Calu3 (cell line): ENCODE data around the gene KCNH1. TPM values are rescaled to one million over a fixed set of nuclear protein-coding genes. Genes with fewer than 3 reads are reported as not detected.

Experiments
- BruUV-seq: library from RNA; stranded (reverse); fragments of 400-500 nt; replicated peaks from 2 replicates; lab custom pipeline; 2021; lab: Mats Ljungman, UMichigan
- CTCF ChIA-PET: fragments of 300-600 bp; sonication (Branson Sonifier 250); formaldehyde crosslinking; loops from one replicate; lab custom pipeline; 2022; ENCODE audit warnings: antibody characterized with exemption; lab: Charles Lee
- DNase-seq: peaks from one replicate; pipeline ENCODE4 v3.0.0; 2022
- H3K27ac Mint-ChIP-seq: one replicate; pipeline ENCODE4 v1.8.0; 2022; ENCODE audit warnings: mixed read lengths; ENCODE audit not compliant: unreplicated experiment
- H3K27me3 Mint-ChIP-seq: one replicate; pipeline ENCODE4 v1.8.0; 2022; ENCODE audit warnings: mixed read lengths; ENCODE audit not compliant: unreplicated experiment
- H3K36me3 Mint-ChIP-seq: one replicate; pipeline ENCODE4 v1.8.0; 2022; ENCODE audit warnings: mild to moderate bottlenecking, moderate library complexity, mixed read lengths; ENCODE audit not compliant: insufficient read depth, unreplicated experiment
- H3K4me1 Mint-ChIP-seq: one replicate; pipeline ENCODE4 v1.8.0; 2022; ENCODE audit warnings: mild to moderate bottlenecking, low read depth, mixed read lengths; ENCODE audit not compliant: unreplicated experiment
- H3K4me3 Mint-ChIP-seq: one replicate; pipeline ENCODE4 v1.8.0; 2022; ENCODE audit warnings: mild to moderate bottlenecking, low read depth, moderate library complexity, mixed read lengths; ENCODE audit not compliant: unreplicated experiment
- H3K9me3 Mint-ChIP-seq: one replicate; pipeline ENCODE4 v1.8.0; 2022; ENCODE audit warnings: low read depth, mixed read lengths; ENCODE audit not compliant: unreplicated experiment
- CTCF ChIP-seq: fragments of 200-600 bp; IDR thresholded peaks from one replicate; pipeline ENCODE4 v1.8.0; 2022; ENCODE audit warnings: antibody characterized with exemption; ENCODE audit not compliant: unreplicated experiment
- intact Hi-C: fragments of 100-400 bp; cut with micrococcal nuclease; formaldehyde crosslinking; loops from one replicate; pipeline ENCODE4 v1.10.0; 2022; ENCODE audit not compliant: unreplicated experiment
- total RNA-seq: library from RNA; stranded (reverse); gene quantifications from 2 replicates; pipeline ENCODE4 v1.2.3, GENCODE V29; 2022

KCNH1 gene
- total RNA-seq, 1 experiment from 2014 or later, result not detected

DNA sequence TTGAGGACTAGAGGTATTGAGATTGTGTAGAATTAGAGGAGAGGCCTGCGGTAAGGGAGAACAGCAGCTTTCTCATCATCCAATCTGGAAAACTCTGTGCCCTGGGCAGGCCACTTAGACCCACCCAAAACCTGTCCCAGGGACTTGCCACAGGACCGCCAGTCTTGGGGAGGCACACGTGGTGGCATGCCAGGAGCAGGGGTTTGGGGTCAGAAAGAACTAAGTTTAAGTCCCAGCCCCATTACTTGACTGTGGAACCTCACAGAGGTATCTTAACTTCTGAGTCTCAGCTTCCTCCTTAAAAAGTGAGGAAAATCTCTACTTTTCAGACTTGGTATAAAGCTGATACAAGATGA, 448.7 kb downstream of the KCNH1 start:
- H3K4me1 Mint-ChIP-seq, result no peaks in the 10 kb centered on the region
- no peak overlapping the region for H3K4me3 Mint-ChIP-seq
- no peaks in the 10 kb centered on the region for H3K9me3 Mint-ChIP-seq
- TF ChIP-seq CTCF, result no peak
- no TSS peak for BruUV-seq
- CTCF ChIA-PET, result no interaction called here
- H3K27ac Mint-ChIP-seq, result no peak overlapping the region
- H3K27me3 Mint-ChIP-seq, result peaks cover 16% of the 10 kb centered on the region
- intact Hi-C loops, result no loop called here
- no peaks in the 10 kb centered on the region for H3K36me3 Mint-ChIP-seq
- no peak for DNase-seq

- H3K27ac Mint-ChIP-seq, result no peak overlapping the region
- H3K36me3 Mint-ChIP-seq, result no peaks in the 10 kb centered on the region
- DNase-seq, result no peak
- CTCF ChIA-PET, result interaction anchor here (0.5 kb wide), 1 partner anchor 155 kb away, joined by 3 read pairs; no protein-coding TSS in a partner anchor
- no TSS peak for BruUV-seq
- intact Hi-C loops, result no loop called here
- H3K27me3 Mint-ChIP-seq, result peaks cover 16% of the 10 kb centered on the region
- TF ChIP-seq CTCF, result no peak
- no peak overlapping the region for H3K4me3 Mint-ChIP-seq
- H3K4me1 Mint-ChIP-seq, result no peaks in the 10 kb centered on the region
- no peaks in the 10 kb centered on the region for H3K9me3 Mint-ChIP-seq
Measured at GRCh38 chr1:210684466-210685294, 449.3 kb downstream of the KCNH1 start.

- intact Hi-C loops, result no loop called here
- H3K27me3 Mint-ChIP-seq, result peaks cover 16% of the 10 kb centered on the region
- no TSS peak for BruUV-seq
Measured at GRCh38 chr1:210683403-210684047, 450.4 kb downstream of the KCNH1 start.

DNA sequence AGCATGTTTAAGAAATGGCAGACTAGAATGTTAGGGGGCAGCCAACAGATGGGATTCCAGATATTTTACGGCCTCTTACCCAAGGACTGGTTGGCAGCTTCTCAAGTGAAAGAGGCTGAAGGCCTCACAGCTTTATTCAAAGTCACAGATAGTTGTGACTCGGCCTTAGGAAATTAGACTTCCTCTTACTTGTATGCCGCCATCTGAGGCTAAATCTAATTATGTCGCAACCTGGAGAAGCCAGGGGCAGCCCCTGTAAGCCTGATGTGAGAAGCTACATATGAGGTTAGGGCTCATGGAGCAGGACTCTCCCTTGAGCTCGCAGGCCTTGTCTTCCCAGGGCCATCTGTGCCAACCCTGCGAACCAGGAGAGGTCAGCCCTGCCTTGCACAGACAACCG, 452.8 kb downstream of the KCNH1 start:
- Mint-ChIP-seq H3K4me1 (no peaks in the 10 kb centered on the region), H3K9me3 (peaks cover 2% of the 10 kb centered on the region), H3K36me3 (no peaks in the 10 kb centered on the region), H3K4me3 (no peak overlapping the region), H3K27me3 (peaks cover 5% of the 10 kb centered on the region), H3K27ac (no peak overlapping the region)
- intact Hi-C loops, result no loop called here
- DNase-seq, result no peak
- no TSS peak for BruUV-seq
- CTCF ChIA-PET, result interaction anchor here (0.7 to 1.0 kb wide), 2 partner anchors 9 to 127 kb away, joined by 3 read pairs; no protein-coding TSS in a partner anchor
- TF ChIP-seq CTCF, result no peak

More at GRCh38 chr1:210683403-210684047, 450.4 kb downstream of the KCNH1 start:
- H3K4me1 Mint-ChIP-seq, result no peaks in the 10 kb centered on the region
- H3K27ac Mint-ChIP-seq, result no peak overlapping the region
- H3K4me3 Mint-ChIP-seq, result no peak overlapping the region
- TF ChIP-seq CTCF, result no peak
- DNase-seq, result no peak
- H3K9me3 Mint-ChIP-seq, result peaks cover 2% of the 10 kb centered on the region
- no peaks in the 10 kb centered on the region for H3K36me3 Mint-ChIP-seq
- CTCF ChIA-PET, result interaction anchor here (0.5 kb wide), 1 partner anchor 154 kb away, joined by 3 read pairs; no protein-coding TSS in a partner anchor
